ENCODE measurements around the gene PNPLA5. TPM values are rescaled to one million over a fixed set of nuclear protein-coding genes. Genes with fewer than 3 reads are reported as not detected.
A peak's percentile ranks its signal among the peaks of the same experiment; 100 is the strongest.

PNPLA5 gene
- total and polyA plus RNA-seq, 2 of the 13 experiments (the other 11 are each of a cell fraction or from before 2014, with no cell fraction given): not detected

DNA sequence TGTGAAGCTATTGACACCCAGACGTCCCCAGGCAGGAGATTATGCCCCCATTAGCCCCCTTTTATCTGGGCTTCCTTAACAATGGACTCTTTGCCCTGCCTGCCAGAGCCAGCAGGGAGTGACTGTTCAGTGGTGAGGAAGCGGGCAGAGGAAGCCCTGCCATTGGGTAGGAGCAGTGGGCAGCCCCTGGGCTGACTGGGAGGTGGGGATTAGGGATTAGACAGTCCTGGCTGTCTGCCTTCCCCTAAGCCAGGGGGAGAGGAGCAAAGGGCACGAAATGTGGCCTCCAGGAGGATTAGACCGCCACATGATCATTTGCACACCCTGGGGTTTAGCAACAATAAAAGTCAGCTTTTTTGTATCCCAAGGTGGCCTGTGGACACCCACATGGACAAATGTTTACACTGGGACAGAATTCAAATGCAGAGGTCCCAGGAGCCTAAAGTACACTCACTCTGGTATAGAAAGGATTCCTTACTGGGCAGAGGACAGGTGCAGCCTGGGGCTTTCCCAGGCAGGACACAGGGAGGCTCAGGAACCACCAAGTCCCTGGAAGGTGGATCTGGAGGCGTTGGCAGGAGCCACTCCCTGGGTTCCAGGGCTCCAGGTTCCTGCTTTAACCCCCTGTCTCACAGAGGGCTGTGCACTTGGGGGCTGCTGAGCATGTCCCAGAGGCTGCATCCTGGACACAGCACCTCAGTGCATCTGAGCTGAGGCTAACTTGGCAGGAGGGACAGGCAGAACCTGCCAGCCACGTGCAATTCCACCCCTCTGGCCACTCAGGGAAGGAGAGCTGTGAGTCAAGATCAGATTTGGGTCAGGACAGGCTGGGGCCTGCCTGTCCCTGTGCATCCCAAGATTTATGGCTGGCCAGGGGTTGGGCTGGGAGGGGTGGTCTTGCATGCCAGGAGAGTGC, 33.9 kb upstream of the PNPLA5 start (continued):
- TF ChIP-seq, protein P1, sequence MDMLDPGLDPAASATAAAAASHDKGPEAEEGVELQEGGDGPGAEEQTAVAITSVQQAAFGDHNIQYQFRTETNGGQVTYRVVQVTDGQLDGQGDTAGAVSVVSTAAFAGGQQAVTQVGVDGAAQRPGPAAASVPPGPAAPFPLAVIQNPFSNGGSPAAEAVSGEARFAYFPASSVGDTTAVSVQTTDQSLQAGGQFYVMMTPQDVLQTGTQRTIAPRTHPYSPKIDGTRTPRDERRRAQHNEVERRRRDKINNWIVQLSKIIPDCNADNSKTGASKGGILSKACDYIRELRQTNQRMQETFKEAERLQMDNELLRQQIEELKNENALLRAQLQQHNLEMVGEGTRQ (IDR thresholded peaks at IDR 0.05; ENCODE audit: low read depth, low read length): peak; percentile 29; the same call in 1 of the 2 replicates
- TF ChIP-seq, protein P1 (CRISPR knock-in tag; IDR thresholded peaks at IDR 0.05; ENCODE audit: borderline replicate concordance): peak; percentile 41; the same call in 1 of the 2 replicates
- TF ChIP-seq GATA4 (IDR thresholded peaks at IDR 0.05; ENCODE audit: borderline replicate concordance, low read depth) (peak; percentile 27; the same call in 1 of the 2 replicates), FOXJ3 (CRISPR knock-in tag; IDR thresholded peaks at IDR 0.05; ENCODE audit: borderline replicate concordance) (peak; percentile 78; the same call in 1 of the 2 replicates), MTF2 (CRISPR knock-in tag; IDR thresholded peaks at IDR 0.05; ENCODE audit: borderline replicate concordance) (no peak), ZNF138 (CRISPR knock-in tag; IDR thresholded peaks at IDR 0.05; ENCODE audit: low read depth) (no peak), IKZF1 (IDR thresholded peaks at IDR 0.05) (no peak), ZNF282 (IDR thresholded peaks at IDR 0.05; ENCODE audit: partially characterized antibody) (no peak), IRX3 (CRISPR knock-in tag; IDR thresholded peaks at IDR 0.05; ENCODE audit: borderline replicate concordance, low read depth) (no peak), ZSCAN9 (CRISPR knock-in tag; IDR thresholded peaks at IDR 0.05; ENCODE audit: borderline replicate concordance) (no peak; the same call in 1 of the 2 replicates), ZSCAN22 (CRISPR knock-in tag; IDR thresholded peaks at IDR 0.05) (no peak), KDM5B (CRISPR knock-in tag; IDR thresholded peaks at IDR 0.05; ENCODE audit: borderline replicate concordance) (0 out of 2 replicates have a peak, but pooled peaks have one; percentile 38), SPEN (CRISPR knock-in tag; IDR thresholded peaks at IDR 0.05; ENCODE audit: low read depth) (peak; percentile 72; the same call in 1 of the 2 replicates), FOXC1 (CRISPR knock-in tag; IDR thresholded peaks at IDR 0.05; ENCODE audit: borderline replicate concordance) (no peak; the same call in 1 of the 2 replicates), ZNF263 (CRISPR knock-in tag; IDR thresholded peaks at IDR 0.05) (no peak)
- TF ChIP-seq, protein P2, sequence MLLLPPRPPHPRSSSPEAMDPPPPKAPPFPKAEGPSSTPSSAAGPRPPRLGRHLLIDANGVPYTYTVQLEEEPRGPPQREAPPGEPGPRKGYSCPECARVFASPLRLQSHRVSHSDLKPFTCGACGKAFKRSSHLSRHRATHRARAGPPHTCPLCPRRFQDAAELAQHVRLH (CRISPR knock-in tag; IDR thresholded peaks at IDR 0.05; ENCODE audit: borderline replicate concordance, low read depth): no peak; the same call in 1 of the 2 replicates
- TF ChIP-seq, protein P3, sequence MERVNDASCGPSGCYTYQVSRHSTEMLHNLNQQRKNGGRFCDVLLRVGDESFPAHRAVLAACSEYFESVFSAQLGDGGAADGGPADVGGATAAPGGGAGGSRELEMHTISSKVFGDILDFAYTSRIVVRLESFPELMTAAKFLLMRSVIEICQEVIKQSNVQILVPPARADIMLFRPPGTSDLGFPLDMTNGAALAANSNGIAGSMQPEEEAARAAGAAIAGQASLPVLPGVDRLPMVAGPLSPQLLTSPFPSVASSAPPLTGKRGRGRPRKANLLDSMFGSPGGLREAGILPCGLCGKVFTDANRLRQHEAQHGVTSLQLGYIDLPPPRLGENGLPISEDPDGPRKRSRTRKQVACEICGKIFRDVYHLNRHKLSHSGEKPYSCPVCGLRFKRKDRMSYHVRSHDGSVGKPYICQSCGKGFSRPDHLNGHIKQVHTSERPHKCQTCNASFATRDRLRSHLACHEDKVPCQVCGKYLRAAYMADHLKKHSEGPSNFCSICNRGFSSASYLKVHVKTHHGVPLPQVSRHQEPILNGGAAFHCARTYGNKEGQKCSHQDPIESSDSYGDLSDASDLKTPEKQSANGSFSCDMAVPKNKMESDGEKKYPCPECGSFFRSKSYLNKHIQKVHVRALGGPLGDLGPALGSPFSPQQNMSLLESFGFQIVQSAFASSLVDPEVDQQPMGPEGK (CRISPR knock-in tag; IDR thresholded peaks at IDR 0.05): peak; percentile 89
- TF ChIP-seq, protein P4, sequence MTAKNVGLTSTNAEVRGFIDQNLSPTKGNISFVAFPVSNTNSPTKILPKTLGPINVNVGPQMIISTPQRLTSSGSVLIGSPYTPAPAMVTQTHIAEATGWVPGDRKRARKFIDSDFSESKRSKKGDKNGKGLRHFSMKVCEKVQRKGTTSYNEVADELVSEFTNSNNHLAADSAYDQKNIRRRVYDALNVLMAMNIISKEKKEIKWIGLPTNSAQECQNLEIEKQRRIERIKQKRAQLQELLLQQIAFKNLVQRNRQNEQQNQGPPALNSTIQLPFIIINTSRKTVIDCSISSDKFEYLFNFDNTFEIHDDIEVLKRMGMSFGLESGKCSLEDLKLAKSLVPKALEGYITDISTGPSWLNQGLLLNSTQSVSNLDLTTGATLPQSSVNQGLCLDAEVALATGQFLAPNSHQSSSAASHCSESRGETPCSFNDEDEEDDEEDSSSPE (CRISPR knock-in tag; IDR thresholded peaks at IDR 0.05): no peak
- TF ChIP-seq, protein P5, sequence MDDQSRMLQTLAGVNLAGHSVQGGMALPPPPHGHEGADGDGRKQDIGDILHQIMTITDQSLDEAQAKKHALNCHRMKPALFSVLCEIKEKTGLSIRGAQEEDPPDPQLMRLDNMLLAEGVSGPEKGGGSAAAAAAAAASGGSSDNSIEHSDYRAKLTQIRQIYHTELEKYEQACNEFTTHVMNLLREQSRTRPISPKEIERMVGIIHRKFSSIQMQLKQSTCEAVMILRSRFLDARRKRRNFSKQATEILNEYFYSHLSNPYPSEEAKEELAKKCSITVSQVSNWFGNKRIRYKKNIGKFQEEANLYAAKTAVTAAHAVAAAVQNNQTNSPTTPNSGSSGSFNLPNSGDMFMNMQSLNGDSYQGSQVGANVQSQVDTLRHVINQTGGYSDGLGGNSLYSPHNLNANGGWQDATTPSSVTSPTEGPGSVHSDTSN (CRISPR knock-in tag; IDR thresholded peaks at IDR 0.05; ENCODE audit: borderline replicate concordance): no peak
- TF ChIP-seq, protein P6, sequence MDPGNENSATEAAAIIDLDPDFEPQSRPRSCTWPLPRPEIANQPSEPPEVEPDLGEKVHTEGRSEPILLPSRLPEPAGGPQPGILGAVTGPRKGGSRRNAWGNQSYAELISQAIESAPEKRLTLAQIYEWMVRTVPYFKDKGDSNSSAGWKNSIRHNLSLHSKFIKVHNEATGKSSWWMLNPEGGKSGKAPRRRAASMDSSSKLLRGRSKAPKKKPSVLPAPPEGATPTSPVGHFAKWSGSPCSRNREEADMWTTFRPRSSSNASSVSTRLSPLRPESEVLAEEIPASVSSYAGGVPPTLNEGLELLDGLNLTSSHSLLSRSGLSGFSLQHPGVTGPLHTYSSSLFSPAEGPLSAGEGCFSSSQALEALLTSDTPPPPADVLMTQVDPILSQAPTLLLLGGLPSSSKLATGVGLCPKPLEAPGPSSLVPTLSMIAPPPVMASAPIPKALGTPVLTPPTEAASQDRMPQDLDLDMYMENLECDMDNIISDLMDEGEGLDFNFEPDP (CRISPR knock-in tag; conservative IDR thresholded peaks at IDR 0.05): no peak

All from HepG2 (cell line).